HG02885 (cell line): ENCODE measurements around the gene MEMO1.
"Not testable (repeated sequence)": the region's sequence is repeated elsewhere in the genome, so short reads cannot be mapped to it uniquely, and the experiment has no call there.

ENCODE experiments used
- ATAC-seq: cut with Tn5 transposase; IDR thresholded peaks from one replicate; pipeline ENCODE4 v1.9.1; 2021; ENCODE audit warnings: mild to moderate bottlenecking; ENCODE audit not compliant: unreplicated experiment, poor library complexity

MEMO1 gene

GRCh38 chr2:31999438-31999837 is 11.4 kb downstream of the MEMO1 start:
- ATAC-seq: no peak

GRCh38 chr2:31998731-31999383 is 12.0 kb downstream of the MEMO1 start:
- no peak for ATAC-seq

GRCh38 chr2:31997653-31998052 is 13.2 kb downstream of the MEMO1 start:
- no peak for ATAC-seq

- ATAC-seq: no peak
Measured at GRCh38 chr2:31996571-31997150, 14.1 kb downstream of the MEMO1 start.

GRCh38 chr2:31992934-31993333 is 17.9 kb downstream of the MEMO1 start:
- no peak for ATAC-seq

GRCh38 chr2:31992025-31992579 is 18.7 kb downstream of the MEMO1 start:
- ATAC-seq: no peak

- ATAC-seq: no peak
Measured at GRCh38 chr2:31989946-31990345, 20.9 kb downstream of the MEMO1 start.

GRCh38 chr2:31987454-31988220 is 23.2 kb downstream of the MEMO1 start:
- no peak for ATAC-seq

GRCh38 chr2:31986906-31987305 is 23.9 kb downstream of the MEMO1 start:
- no peak for ATAC-seq

GRCh38 chr2:31983762-31984467 is 26.9 kb downstream of the MEMO1 start:
- no peak for ATAC-seq

GRCh38 chr2:31980674-31981356 is 30.0 kb downstream of the MEMO1 start:
- peak; percentile 99 for ATAC-seq

GRCh38 chr2:31979956-31980355 is 30.9 kb downstream of the MEMO1 start:
- no peak for ATAC-seq

GRCh38 chr2:31979018-31979417 is 31.8 kb downstream of the MEMO1 start:
- ATAC-seq: no peak

- no peak for ATAC-seq
Measured at GRCh38 chr2:31978436-31978835, 32.4 kb downstream of the MEMO1 start.

GRCh38 chr2:31973665-31974064 is 37.1 kb downstream of the MEMO1 start:
- ATAC-seq: no peak

GRCh38 chr2:31972059-31972458 is 38.7 kb downstream of the MEMO1 start:
- ATAC-seq: no peak

- ATAC-seq: no peak
Measured at GRCh38 chr2:31969178-31969577, 41.6 kb downstream of the MEMO1 start.

GRCh38 chr2:31967790-31968189 is 43.0 kb downstream of the MEMO1 start:
- no peak for ATAC-seq

- ATAC-seq: not testable (repeated sequence)
Measured at GRCh38 chr2:31966402-31966801, 44.4 kb downstream of the MEMO1 start.

GRCh38 chr2:31965094-31965493 is 45.7 kb downstream of the MEMO1 start:
- no peak for ATAC-seq
